OCI-LY7 (cell line): ENCODE data around the gene CTSV.
"Not testable (repeated sequence)": the region's sequence is repeated elsewhere in the genome, so short reads cannot be mapped to it uniquely, and the experiment has no call there.

Experiments used
- CTCF ChIP-seq: fragments of 200-600 bp; sonication (generic); conservative IDR thresholded peaks from 2 replicates; pipeline ENCODE4 v1.5.1; 2014; ENCODE audit warnings: mild to moderate bottlenecking, antibody characterized with exemption, low read length, moderate library complexity, mixed read lengths
- EZH2phosphoT487 ChIP-seq: fragments of 200-600 bp; sonication (generic); IDR thresholded peaks from 2 replicates; pipeline ENCODE4 v1.6.1; 2018; ENCODE audit warnings: low read depth, borderline replicate concordance, mild to moderate bottlenecking, mixed run types, antibody characterized with exemption, low read length, moderate library complexity, mixed read lengths

GRCh38 chr9:97002195-97002594 is 36.7 kb downstream of the CTSV start:
- not testable (repeated sequence) for TF ChIP-seq CTCF, EZH2phosphoT487
